T-helper 1 cell (primary cell): ENCODE measurements around the gene NME7.

ENCODE experiments used
- DNase-seq, 5 donors: peaks; one replicate each; pipeline ENCODE4 v3.0.0-alpha.2; 2012 to 2020

NME7 gene

DNA sequence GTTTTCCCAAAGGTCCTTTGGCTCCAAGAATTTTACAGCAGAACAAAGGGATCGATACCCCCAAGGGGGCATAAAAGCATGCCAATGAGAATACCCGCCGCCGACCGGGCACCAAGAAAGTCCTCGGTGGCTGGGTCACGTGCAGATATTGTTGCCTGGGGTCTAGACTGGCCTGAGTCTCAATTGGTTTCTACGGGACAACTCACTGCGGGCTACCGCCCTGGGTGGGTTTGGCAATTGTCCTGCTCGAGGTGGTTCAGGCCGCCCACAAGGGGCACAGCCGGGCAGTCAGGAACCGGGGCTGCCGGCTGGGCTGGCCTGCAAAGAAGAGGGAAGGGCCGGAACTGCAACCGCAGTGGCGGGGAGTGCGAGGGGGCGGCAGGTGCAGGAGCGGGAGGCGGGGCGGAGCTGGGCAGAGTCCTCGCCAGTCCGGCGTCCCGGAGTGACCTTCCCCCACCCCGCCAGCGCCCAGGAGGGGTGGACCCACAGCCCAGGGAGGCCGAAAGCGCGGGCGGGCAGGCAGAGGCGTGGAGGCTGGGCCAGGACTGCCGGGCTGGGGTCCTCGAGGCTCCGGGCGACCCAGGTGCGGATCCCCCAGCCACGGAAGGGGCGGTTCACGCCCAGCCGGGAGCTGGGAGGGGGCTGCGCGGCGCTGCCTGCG, 262.0 kb downstream of the NME7 start:
- DNase-seq: peak in 4 of 5 donors; percentile 22 to 41 (median 24)

- no peak for DNase-seq
Measured at GRCh38 chr1:169105087-169105433, 262.5 kb downstream of the NME7 start.

DNA sequence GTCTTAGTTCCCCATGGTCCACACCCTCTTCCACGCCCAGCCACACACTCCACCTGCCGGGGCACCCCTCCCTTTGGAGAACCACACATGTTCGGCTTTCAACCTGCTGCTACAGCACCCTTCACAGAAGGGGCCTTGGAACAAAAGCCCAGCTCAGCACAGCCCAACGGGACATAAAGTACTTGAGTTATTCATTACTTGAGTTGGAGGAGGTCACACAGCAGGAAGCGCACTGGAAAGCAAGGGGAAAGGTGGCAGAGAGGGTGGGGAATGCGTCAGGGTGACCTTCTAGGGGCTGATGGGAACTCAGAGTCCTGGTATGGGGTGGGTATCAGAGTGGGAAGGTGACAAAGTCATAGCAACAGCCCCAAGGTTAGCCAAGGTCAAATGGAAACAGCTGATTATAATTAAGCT, 264.1 kb downstream of the NME7 start:
- no peak for DNase-seq

DNA sequence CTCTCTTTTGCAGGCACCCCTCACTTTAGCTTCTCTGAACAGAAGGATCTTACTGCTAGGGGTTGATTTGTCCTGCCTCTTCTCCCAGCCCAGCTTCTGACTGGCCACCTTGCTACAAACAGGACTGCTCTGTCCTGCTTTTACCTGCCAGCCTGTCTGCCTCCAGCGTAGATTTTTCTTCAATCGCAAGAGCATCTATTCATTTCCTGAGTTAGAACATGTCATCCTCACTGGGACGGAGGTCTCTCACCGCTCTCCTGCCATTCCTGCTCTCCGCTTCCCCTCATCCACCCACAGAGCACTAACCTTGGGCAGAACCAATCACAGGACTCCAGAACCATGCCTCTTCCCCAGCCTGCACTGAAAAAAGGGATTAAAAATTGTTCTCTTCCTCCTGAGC, 264.6 kb downstream of the NME7 start:
- no peak for DNase-seq

- no peak for DNase-seq
Measured at GRCh38 chr1:169102567-169102966, 265.0 kb downstream of the NME7 start.

GRCh38 chr1:169100651-169101088, 266.9 kb downstream of the NME7 start:
- no peak for DNase-seq

DNA sequence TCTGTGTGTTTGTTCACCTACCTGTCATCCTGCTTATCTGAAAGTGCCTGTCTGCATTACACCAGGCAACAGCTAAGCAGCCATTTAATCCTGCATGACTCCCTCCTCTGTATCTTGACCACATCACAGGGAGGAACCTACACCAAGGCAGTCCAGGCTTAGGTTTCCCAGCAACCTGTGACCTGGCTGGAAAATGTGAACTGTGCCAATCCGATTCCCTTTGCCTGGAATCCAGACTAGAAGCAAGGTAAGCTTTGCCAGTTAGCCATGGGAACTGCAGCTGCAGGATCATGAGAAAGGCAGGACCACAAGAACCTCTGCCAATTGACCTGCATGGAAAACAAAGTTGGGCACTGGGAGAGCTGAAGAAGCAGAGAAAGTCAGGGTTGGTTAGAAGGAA, 267.4 kb downstream of the NME7 start:
- DNase-seq: no peak

GRCh38 chr1:169099561-169099960, 268.0 kb downstream of the NME7 start:
- no peak for DNase-seq

DNA sequence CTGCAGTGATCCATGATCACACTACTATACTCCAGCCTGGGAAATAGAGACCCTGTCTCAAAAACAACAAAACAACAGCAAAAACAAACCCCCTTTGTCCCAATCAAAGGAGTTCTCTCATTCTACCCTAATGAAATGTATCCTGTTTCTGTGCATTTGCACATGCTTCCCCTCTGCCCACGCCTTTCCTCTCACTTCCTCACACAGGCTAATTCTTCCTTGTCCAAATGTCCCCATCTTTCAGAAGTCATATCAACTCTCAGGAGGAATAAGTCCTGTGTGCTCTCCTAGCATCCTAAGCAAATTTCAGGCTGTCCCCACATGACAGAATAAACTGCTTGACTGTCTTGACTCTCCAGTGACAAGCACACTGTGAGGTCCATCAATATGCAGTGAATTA, 269.2 kb downstream of the NME7 start:
- no peak for DNase-seq

DNA sequence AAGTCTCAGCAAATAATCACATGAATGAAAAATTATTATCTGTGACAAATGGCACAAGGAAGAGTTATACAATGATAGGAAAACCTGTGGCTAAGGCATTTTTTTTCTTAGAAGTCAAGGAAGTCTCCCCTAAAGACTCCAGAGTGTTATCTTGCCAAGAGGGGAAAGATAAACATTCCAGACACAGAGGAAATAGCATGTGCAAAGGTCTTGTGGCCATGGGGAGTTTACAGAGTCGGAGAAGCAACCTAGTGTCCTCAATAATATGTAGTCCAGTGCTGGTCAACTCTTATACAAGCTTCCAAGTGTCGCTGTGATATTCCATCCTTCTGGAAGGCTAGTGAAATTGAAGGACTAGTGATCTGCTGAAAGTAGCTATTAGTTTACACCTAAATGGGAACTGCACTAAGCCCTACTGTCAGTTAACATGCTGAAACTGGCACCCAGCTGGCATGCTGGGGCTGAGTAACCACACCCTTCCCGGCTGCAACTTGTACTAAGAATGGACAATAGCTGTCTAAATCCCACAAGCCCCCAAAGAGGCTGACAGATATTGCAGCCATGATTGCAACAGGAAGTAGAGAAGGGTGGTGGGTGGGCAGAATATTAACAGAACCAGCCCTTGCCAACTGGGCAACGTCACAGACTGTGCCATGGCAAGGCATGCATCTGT, 272.6 kb downstream of the NME7 start:
- DNase-seq: no peak

GRCh38 chr1:169092399-169092798, 275.2 kb downstream of the NME7 start:
- DNase-seq: no peak

GRCh38 chr1:169091480-169091941, 276.1 kb downstream of the NME7 start:
- DNase-seq: no peak

GRCh38 chr1:169090900-169091311, 276.7 kb downstream of the NME7 start:
- DNase-seq: no peak

- no peak for DNase-seq
Measured at GRCh38 chr1:169090308-169090899, 277.2 kb downstream of the NME7 start.

DNA sequence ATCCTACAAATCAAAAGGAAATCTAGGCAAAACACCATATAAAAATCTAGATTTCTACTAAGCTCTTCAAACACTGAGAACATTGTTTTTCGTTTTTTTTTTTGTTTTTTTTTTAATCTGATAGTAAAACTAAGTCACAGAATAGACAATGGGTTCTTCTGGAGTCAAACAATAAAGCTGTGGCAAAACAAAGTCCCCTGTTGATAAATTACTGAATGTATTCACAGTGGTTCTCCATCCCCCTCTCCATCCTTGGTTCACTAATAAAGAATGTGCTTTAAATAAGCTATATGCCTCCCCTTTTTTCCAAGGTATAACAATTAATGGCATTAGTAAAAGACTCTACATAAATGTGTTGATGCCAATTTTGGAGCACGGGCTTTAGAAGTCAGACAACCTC, 277.8 kb downstream of the NME7 start:
- DNase-seq: no peak

- DNase-seq: no peak
Measured at GRCh38 chr1:169087876-169088275, 279.7 kb downstream of the NME7 start.

DNA sequence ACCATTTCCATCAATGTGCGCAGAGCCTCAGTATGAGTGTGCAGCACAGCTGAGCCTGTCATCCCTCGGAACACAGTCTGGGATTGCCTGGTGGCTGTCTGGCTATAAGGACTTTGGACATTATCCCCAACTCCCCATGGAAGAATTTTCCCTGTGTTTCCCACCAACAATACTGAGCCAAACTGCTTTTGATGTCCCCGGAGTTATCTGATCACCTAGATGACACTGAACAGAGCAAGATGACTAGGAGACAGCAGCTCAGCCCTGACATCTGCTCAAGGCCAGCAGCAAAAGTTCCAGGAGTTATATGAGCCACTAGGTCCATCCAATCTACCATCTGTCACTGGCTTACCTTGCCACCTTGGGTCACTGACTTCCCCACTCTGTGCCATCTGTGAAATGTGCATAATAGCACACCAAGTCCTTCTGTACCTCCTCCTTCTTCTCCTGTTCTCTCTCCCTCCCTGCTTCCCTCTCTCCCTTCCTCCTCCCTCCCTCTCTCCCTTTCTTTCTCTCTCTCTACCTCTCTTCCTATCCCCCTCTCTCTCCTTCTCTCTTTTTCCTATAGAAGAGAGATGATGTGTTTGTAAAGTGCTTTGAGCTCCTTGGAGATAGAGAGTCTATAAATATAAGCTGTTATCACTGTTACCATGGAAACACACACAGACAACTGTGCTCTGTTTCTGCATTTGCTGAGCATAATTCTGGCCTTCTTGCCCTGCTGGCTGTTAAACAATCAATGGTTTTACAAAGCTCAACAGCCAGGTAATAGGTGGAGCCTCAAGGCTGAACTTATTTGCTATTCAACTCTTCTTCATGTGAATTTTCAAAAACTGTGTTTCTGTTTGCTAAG, 280.8 kb downstream of the NME7 start:
- DNase-seq: no peak

DNA sequence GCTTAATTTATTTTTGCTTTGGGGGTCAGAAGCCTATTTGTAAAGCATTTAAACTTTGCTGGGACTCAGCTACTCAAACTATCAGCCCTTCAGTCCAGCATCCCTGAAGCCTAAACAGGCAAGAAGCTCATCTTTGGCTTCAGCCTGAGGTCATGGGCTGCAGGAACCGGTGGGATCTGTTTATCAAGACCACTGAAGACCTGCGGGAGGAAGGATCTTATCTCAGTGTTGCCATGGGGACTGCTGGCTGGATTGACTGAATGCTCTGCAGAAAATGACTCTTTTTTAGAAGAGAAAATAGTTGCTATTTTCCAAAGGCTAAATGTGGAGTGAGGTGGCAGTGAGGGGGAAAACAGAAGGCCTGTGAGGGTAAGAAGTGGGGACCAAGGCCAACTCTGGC, 281.7 kb downstream of the NME7 start:
- DNase-seq: no peak
